ENCODE results near the gene FIS1. TPM values are rescaled to one million over a fixed set of nuclear protein-coding genes. Genes with fewer than 3 reads are reported as not detected.
"Not testable (repeated sequence)": the region's sequence is repeated elsewhere in the genome, so short reads cannot be mapped to it uniquely, and the experiment has no call there.

Gene FIS1
- total RNA-seq, 2 experiments from 2014 or later: 81.2 to 82.3 TPM

DNA sequence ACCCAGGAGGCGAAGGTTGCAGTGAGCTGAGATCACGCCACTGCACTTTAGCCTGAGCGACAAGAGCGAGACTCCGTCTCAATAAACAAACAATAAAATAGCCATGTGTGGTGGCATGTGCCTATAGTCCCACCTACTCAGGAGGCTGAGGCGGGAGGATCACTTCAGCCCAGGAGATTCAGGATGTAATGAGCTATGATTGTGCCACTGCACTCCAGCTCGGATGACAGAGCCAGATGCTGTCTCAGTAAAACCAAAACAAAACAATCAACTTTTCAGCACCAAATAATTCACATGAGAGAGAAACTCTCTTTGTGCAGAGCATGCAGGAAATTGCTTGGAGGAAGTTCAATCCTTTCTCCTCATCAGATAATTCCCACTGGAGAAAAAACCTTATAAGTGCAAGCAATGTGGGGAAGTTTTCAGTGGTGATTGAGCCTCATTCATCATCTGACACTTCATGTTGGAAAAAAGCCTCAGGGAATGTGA lies 13.4 kb upstream of the FIS1 start:
- ChIA-PET POLR2A (interaction anchor here (1.5 kb wide), 1 partner anchor 40 kb away, joined by 3 read pairs; the partner anchor contains the start of genes PLOD3 and ZNHIT1), CTCF (no interaction called here)
- peaks cover 13% of the 10 kb centered on the region for H3K27me3 Mint-ChIP-seq
- ATAC-seq (ENCODE audit: poor library complexity) (no peak), DNase-seq (no peak)
- Histone ChIP-seq H3K4me1 (ENCODE audit: insufficient read depth, low read length) (no peaks in the 10 kb centered on the region), H3K4me3 (ENCODE audit: low read length) (no peak overlapping the region), H3K36me3 (ENCODE audit: insufficient read depth, low read length) (no peaks in the 10 kb centered on the region), H3K27me3 (ENCODE audit: control insufficient read depth in 1 of 2, insufficient read depth in 2 of 2, low read length in 2 of 2) (no peaks in the 10 kb centered on the region), H3K27ac (ENCODE audit: low read depth in 1 of 2, low read length in 2 of 2) (no peak overlapping the region), H3K9me3 (ENCODE audit: control insufficient read depth in 1 of 2, insufficient read depth in 1 of 2, low read length in 2 of 2) (no peaks in the 10 kb centered on the region)
- H3K4me3 Mint-ChIP-seq: no peak overlapping the region
- no peaks in the 10 kb centered on the region for H3K36me3 Mint-ChIP-seq (ENCODE audit: low read depth)
- intact Hi-C loops (cut with DNase I, micrococcal nuclease): loop anchor here in 1 of 2 experiments (10.0 kb wide), 1 partner anchor 823 kb away; the partner anchor contains the start of gene PPP1R35
- H3K27ac Mint-ChIP-seq: no peak overlapping the region
- no peaks in the 10 kb centered on the region for H3K4me1 Mint-ChIP-seq (ENCODE audit: low read depth)
- H3K9me3 Mint-ChIP-seq: no peaks in the 10 kb centered on the region
- TF ChIP-seq, protein P1, sequence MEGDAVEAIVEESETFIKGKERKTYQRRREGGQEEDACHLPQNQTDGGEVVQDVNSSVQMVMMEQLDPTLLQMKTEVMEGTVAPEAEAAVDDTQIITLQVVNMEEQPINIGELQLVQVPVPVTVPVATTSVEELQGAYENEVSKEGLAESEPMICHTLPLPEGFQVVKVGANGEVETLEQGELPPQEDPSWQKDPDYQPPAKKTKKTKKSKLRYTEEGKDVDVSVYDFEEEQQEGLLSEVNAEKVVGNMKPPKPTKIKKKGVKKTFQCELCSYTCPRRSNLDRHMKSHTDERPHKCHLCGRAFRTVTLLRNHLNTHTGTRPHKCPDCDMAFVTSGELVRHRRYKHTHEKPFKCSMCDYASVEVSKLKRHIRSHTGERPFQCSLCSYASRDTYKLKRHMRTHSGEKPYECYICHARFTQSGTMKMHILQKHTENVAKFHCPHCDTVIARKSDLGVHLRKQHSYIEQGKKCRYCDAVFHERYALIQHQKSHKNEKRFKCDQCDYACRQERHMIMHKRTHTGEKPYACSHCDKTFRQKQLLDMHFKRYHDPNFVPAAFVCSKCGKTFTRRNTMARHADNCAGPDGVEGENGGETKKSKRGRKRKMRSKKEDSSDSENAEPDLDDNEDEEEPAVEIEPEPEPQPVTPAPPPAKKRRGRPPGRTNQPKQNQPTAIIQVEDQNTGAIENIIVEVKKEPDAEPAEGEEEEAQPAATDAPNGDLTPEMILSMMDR (IDR thresholded peaks at IDR 0.05): no peak

DNA sequence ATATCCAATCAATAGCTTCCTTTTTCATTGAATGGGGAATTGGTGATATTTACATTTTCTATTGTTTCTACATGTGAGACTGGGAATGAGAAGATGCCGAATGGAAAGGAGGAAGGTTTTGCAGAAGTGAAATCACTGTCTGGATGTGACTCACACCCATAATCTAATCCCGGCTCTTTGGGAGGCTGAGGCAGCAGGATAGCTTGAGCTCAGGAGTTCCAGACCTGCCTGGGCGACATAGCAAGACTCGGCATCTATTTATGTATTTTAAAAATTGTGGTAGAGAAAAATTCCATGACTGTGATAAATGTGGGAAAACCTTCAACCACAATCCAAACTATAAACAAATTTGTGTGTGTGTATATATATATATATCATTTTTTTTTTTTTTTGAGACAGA lies 10.9 kb upstream of the FIS1 start:
- H3K9me3 Mint-ChIP-seq: no peaks in the 10 kb centered on the region
- Histone ChIP-seq H3K36me3 (ENCODE audit: insufficient read depth, low read length) (no peaks in the 10 kb centered on the region), H3K27ac (ENCODE audit: low read depth in 1 of 2, low read length in 2 of 2) (no peak overlapping the region), H3K4me1 (ENCODE audit: insufficient read depth, low read length) (peaks cover 17% of the 10 kb centered on the region), H3K9me3 (ENCODE audit: control insufficient read depth in 1 of 2, insufficient read depth in 1 of 2, low read length in 2 of 2) (no peaks in the 10 kb centered on the region), H3K4me3 (ENCODE audit: low read length) (no peak overlapping the region), H3K27me3 (ENCODE audit: control insufficient read depth in 1 of 2, insufficient read depth in 2 of 2, low read length in 2 of 2) (no peaks in the 10 kb centered on the region)
- H3K4me1 Mint-ChIP-seq (ENCODE audit: low read depth): peaks cover 15% of the 10 kb centered on the region
- no peak for DNase-seq
- H3K27me3 Mint-ChIP-seq: peaks cover 5% of the 10 kb centered on the region
- intact Hi-C loops (cut with DNase I, micrococcal nuclease): loop anchor here in 1 of 2 experiments (10.0 kb wide), 1 partner anchor 821 kb away; the partner anchor contains the start of gene PPP1R35
- no peak overlapping the region for H3K4me3 Mint-ChIP-seq
- TF ChIP-seq, protein P1 (IDR thresholded peaks at IDR 0.05): no peak
- ATAC-seq (ENCODE audit: poor library complexity): no peak
- CTCF ChIA-PET: interaction anchor here (0.5 to 4.1 kb wide), 2 partner anchors 12 to 1806 kb away, joined by 3 to 16 read pairs; no protein-coding TSS in a partner anchor
- H3K27ac Mint-ChIP-seq: no peak overlapping the region
- POLR2A ChIA-PET: interaction anchor here (1.0 kb wide), 1 partner anchor 12 kb away, joined by 3 read pairs; no protein-coding TSS in a partner anchor
- H3K36me3 Mint-ChIP-seq (ENCODE audit: low read depth): peaks cover 9% of the 10 kb centered on the region

DNA sequence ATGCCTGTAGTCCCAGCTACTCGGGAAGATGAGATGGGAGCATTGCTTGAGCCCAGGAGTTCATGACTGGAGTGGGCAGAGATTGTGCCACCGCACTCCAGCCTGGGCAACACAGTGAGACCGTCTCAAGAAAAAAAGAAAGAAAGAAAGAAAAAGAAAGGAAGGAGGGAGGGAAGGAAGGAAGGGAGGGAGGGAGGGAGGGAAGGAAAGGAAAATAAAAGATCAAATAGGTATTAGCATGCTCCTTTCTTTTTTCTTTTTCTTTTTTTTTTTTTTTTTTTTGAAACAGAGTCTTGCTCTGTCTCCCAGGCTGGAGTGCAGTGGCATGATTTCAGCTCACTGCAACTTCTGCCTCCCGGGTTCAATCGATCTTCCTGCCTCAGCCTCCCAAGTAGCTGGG lies 8.3 kb upstream of the FIS1 start:
- not testable (repeated sequence) for H3K4me3 ChIP-seq (ENCODE audit: low read length); H3K4me3 Mint-ChIP-seq; ATAC-seq (ENCODE audit: poor library complexity); H3K9me3 ChIP-seq (ENCODE audit: control insufficient read depth in 1 of 2, insufficient read depth in 1 of 2, low read length in 2 of 2); H3K27ac Mint-ChIP-seq; H3K27me3 ChIP-seq (ENCODE audit: control insufficient read depth in 1 of 2, insufficient read depth in 2 of 2, low read length in 2 of 2); H3K27me3 Mint-ChIP-seq; DNase-seq; H3K36me3 ChIP-seq (ENCODE audit: insufficient read depth, low read length); H3K27ac ChIP-seq (ENCODE audit: low read depth in 1 of 2, low read length in 2 of 2); H3K9me3 Mint-ChIP-seq
- intact Hi-C loops (cut with DNase I, micrococcal nuclease): loop anchor here in 1 of 2 experiments (2.0 to 10.0 kb wide), 4 partner anchors 34 to 818 kb away; partner anchors contain the start of genes IFT22, PPP1R35, VGF and ZNHIT1
- peaks cover 23% of the 10 kb centered on the region for H3K4me1 ChIP-seq (ENCODE audit: insufficient read depth, low read length)
- H3K4me1 Mint-ChIP-seq (ENCODE audit: low read depth): peaks cover 29% of the 10 kb centered on the region
- ChIA-PET POLR2A (interaction anchor here (1.4 to 5.9 kb wide), 3 partner anchors 9 to 168 kb away, joined by 6 to 30 read pairs (median 8); partner anchors contain the start of genes FIS1, PLOD3, TRIM56 and ZNHIT1), CTCF (interaction anchor here (0.7 to 4.1 kb wide), 5 partner anchors 9 to 109 kb away, joined by 3 to 16 read pairs (median 5); partner anchors contain the start of genes PLOD3 and ZNHIT1)
- peaks cover 19% of the 10 kb centered on the region for H3K36me3 Mint-ChIP-seq (ENCODE audit: low read depth)
